Heart left ventricle (tissue), 16 donors: ENCODE results near the gene ACOXL. TPM values are rescaled to one million over a fixed set of nuclear protein-coding genes. Genes with fewer than 3 reads are reported as not detected.

Source experiments
- ATAC-seq, 4 donors: fragments of 200-7000 bp; cut with Tn5 transposase; one replicate each; pipeline ENCODE4 v1.9.1; 2020 to 2022; ENCODE audit warnings: moderate library complexity in 4 of 4, mild to moderate bottlenecking in 3 of 4, moderate number of reproducible peaks in 1 of 4
- DNase-seq, 5 donors: peaks; one replicate each; pipeline ENCODE4 v3.0.0-alpha.2; 2020
- H3K27ac ChIP-seq, 12 donors: fragments of 200-600 bp; sonication (generic) in 4 of 12; one replicate each; pipeline versions ENCODE4 v1.5.0 to v1.8.0; 2016 to 2022; ENCODE audit warnings: mild to moderate bottlenecking in 2 of 12
- H3K27me3 ChIP-seq, 9 donors: fragments of 200-600 bp; sonication (generic) in 2 of 9; one replicate each; pipeline versions ENCODE4 v1.5.1 to v1.8.0; 2016 to 2022; ENCODE audit warnings: mild to moderate bottlenecking in 3 of 9
- H3K36me3 ChIP-seq, 9 donors: fragments of 200-600 bp; sonication (generic) in 2 of 9; one replicate each; pipeline versions ENCODE4 v1.5.0 to v1.8.0; 2018 to 2022; ENCODE audit warnings: mild to moderate bottlenecking in 2 of 9
- H3K4me1 ChIP-seq, 12 donors: fragments of 200-600 bp; sonication (generic) in 4 of 12; one replicate each; pipeline versions ENCODE4 v1.5.0 to v1.8.0; 2016 to 2022; ENCODE audit warnings: mild to moderate bottlenecking in 3 of 12
- H3K4me3 ChIP-seq, 12 donors: fragments of 200-600 bp; sonication (generic) in 4 of 12; one replicate each; pipeline versions ENCODE4 v1.5.0 to v1.8.0; 2017 to 2022; ENCODE audit warnings: mild to moderate bottlenecking in 9 of 12, moderate library complexity in 4 of 12
- H3K9me3 ChIP-seq, 12 donors: fragments of 200-600 bp; sonication (generic) in 4 of 12; one replicate each; pipeline versions ENCODE4 v1.5.0 to v1.8.0; 2016 to 2022; ENCODE audit warnings: mild to moderate bottlenecking in 1 of 12
- POLR2A ChIP-seq, 2 donors: fragments of 450-650 bp; IDR thresholded peaks; one replicate each; pipeline ENCODE4 v1.6.1; 2017; ENCODE audit warnings: antibody characterized with exemption in 2 of 2, mild to moderate bottlenecking in 2 of 2, moderate library complexity in 2 of 2
- WGBS, 4 donors: extraction: QIAGEN DNeasy Blood & Tissue Kit in 2 of 4; methylation state at CpG; one replicate each; pipeline versions ENCODE4 v1.1.5 to v1.1.7; 2013 to 2018; 5-methylcytosine and 5-hydroxymethylcytosine counted together
- intact Hi-C, 10 donors: fragments of 100-400 bp; cut with DNase I; formaldehyde crosslinking; loops; one replicate each; pipeline versions ENCODE4 v1.11.1 to v1.14.2; 2022
- polyA plus RNA-seq, 2 donors: library from polyadenylated mRNA; stranded (reverse); fragments of 200-250 nt; gene quantifications; one replicate each; pipeline ENCODE4 v1.2.3, GENCODE V29; 2013
- total RNA-seq, 9 donors: library from RNA; depleted of rRNA in 2 of 9; stranded (reverse); fragments of >200 nt in 2 of 9; fragmentation: NEBNext Ultra II Directional in 3 of 9; extraction: Animal tissue kit (Norgen Biotek cat#: 25700) in 3 of 9; gene quantifications; one replicate each; pipeline versions ENCODE4 v1.1.0 to v1.2.4, GENCODE V29; 2016 to 2023
- TF ChIP-seq, protein P1 (sequence below), 12 donors: fragments of 200-600 bp; sonication (generic) in 4 of 12; IDR thresholded peaks; one replicate each; pipeline versions ENCODE4 v1.5.0 to v1.8.0; 2018 to 2022; ENCODE audit warnings: antibody characterized with exemption in 12 of 12, mild to moderate bottlenecking in 5 of 12
- donor health status: ischemic (EF 13 %, LVEDD 7.1; RV severe dilation, severe dysfunction).
- donor health status: healthy with polysubstance abuse.
- donor health status: DM: no; HTN: yes; CAD: no.
- donor health status: DM: no; HTN: no; CAD: no.
- donor health status: ischemic (EF 25% LVEDD 6.9; RV normal size, moderate dysfunction).
- donor health status: ischemic (EF 25% LVEDD 5.7; RV mildly dilated, moderate dysfunction).
- donor health status: healthy.
- donor health status: DM: yes; HTN: yes; CAD: no.
- donor health status: ischemic (EF 35%, LVEDD 5.7; RV mildly dilated, moderate dysfunction).
- donor health status: nonischemic (EF 11% LVEDD 7.7; RV severe dilation, severe dysfunction).
- donor health status: DM: yes; HTN: yes; CAD: no.
- donor health status: PGD.
- donor health status: ischemic (EF 29% LVEDD 5.4; RV normal size, mild dysfunction).
- donor health status: nonischemic (EF 23%, LVEDD 6.1; RV moderate dilation, normal function).

Gene ACOXL
- total and polyA plus RNA-seq, 11 donors = 0.25 TPM; not detected in 10

DNA sequence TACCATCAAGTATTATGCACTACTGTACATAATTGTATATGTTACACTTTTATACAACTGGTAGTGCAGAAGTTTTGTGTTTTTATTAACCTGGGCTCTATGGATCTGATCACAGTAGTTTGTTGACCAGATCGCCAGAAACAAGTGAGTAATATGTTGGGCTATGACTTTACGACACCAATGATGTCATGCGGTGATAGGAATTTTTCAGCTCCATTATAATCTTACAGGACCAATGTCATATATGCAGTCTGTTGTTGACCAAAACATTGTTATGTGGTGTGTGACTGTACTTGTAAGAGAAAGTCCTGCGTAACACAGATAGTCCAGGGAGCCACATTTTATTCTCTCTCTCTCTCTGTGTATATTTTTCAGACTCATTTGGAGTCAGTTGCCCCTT, 4.5 kb upstream of the ACOXL start:
- no peaks in the 10 kb centered on the region for H3K9me3 ChIP-seq
- TF ChIP-seq, protein P1, sequence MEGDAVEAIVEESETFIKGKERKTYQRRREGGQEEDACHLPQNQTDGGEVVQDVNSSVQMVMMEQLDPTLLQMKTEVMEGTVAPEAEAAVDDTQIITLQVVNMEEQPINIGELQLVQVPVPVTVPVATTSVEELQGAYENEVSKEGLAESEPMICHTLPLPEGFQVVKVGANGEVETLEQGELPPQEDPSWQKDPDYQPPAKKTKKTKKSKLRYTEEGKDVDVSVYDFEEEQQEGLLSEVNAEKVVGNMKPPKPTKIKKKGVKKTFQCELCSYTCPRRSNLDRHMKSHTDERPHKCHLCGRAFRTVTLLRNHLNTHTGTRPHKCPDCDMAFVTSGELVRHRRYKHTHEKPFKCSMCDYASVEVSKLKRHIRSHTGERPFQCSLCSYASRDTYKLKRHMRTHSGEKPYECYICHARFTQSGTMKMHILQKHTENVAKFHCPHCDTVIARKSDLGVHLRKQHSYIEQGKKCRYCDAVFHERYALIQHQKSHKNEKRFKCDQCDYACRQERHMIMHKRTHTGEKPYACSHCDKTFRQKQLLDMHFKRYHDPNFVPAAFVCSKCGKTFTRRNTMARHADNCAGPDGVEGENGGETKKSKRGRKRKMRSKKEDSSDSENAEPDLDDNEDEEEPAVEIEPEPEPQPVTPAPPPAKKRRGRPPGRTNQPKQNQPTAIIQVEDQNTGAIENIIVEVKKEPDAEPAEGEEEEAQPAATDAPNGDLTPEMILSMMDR (IDR thresholded peaks at IDR 0.05) = no peak
- TF ChIP-seq POLR2A (IDR thresholded peaks at IDR 0.05) = no peak
- DNase-seq (no peak), ATAC-seq (no peak)
- no peaks in the 10 kb centered on the region for H3K36me3 ChIP-seq
- WGBS, 4 donors = 90 to 94% (median 93%) methylated on average over 4 of the region's 4 CpGs
- H3K27ac ChIP-seq = no peak overlapping the region
- peaks cover 9 to 31% (median 17%) of the 10 kb centered on the region in 9 donors for H3K27me3 ChIP-seq
- no peak overlapping the region for H3K4me3 ChIP-seq
- intact Hi-C loops = no loop called here
- H3K4me1 ChIP-seq = peaks cover 0 to 9% (median 6%) of the 10 kb centered on the region in 12 donors

DNA sequence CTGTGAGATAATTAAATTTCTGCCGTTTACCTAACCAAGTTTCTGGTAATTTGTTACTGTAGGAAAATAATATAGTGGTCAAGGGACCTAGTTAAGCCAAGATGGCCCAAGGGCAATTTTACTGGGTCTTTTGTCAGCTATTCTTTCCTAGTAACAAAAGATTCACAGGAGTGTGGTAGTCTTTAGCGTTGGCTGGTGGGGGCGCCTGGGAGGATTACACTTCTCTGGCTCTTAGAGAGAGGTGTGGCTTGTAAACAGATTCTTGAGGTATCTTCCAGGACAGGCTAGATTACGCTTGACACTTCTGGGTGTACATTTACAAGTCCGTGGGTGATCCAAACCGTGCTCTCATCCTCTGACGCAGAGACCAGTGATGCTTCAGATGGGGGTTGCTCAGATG, 3.3 kb upstream of the ACOXL start:
- H3K27me3 ChIP-seq = peaks cover 14 to 43% (median 26%) of the 10 kb centered on the region in 9 donors
- no peak for ATAC-seq
- intact Hi-C loops = no loop called here

DNA sequence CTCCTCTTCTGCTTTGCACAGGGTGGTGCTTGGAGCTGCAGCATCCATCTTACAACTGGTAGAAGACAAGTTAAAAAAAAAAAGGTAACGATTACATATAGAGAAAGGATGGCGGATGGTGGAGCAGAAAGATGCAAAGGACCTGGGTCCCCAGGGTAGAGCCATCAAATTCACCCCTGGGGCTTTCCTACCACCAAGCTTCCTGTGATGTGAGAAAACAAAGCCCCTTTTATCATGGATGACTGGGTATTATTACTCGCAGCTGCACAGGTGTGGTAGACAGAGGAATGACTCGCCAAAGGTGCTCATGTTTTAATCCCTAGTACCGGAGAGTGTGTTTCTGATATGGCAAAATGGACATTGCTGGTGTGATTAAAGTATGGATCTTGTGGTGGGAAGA, 1.3 kb upstream of the ACOXL start:
- ATAC-seq (no peak), DNase-seq (no peak)
- 90 to 93% (median 91%) methylated on average over 5 of the region's 5 CpGs for WGBS, 4 donors
- TF ChIP-seq POLR2A (IDR thresholded peaks at IDR 0.05) = no peak
- intact Hi-C loops = no loop called here
- Histone ChIP-seq H3K27me3 (peaks cover 14 to 61% (median 41%) of the 10 kb centered on the region in 9 donors), H3K36me3 (no peaks in the 10 kb centered on the region), H3K9me3 (no peaks in the 10 kb centered on the region), H3K27ac (no peak overlapping the region), H3K4me3 (no peak overlapping the region), H3K4me1 (peaks cover 0 to 11% (median 7%) of the 10 kb centered on the region in 12 donors)

More for the DNA sequence above, 3.3 kb upstream of the ACOXL start:
- no peaks in the 10 kb centered on the region for H3K9me3 ChIP-seq
- no peaks in the 10 kb centered on the region for H3K36me3 ChIP-seq
- peaks cover 0 to 11% (median 7%) of the 10 kb centered on the region in 12 donors for H3K4me1 ChIP-seq
- no peak overlapping the region for H3K4me3 ChIP-seq
- H3K27ac ChIP-seq = no peak overlapping the region
- no peak for DNase-seq
- no peak for TF ChIP-seq POLR2A (IDR thresholded peaks at IDR 0.05)
- WGBS, 4 donors = 70 to 84% (median 77%) methylated on average over 7 of the region's 7 CpGs

DNA sequence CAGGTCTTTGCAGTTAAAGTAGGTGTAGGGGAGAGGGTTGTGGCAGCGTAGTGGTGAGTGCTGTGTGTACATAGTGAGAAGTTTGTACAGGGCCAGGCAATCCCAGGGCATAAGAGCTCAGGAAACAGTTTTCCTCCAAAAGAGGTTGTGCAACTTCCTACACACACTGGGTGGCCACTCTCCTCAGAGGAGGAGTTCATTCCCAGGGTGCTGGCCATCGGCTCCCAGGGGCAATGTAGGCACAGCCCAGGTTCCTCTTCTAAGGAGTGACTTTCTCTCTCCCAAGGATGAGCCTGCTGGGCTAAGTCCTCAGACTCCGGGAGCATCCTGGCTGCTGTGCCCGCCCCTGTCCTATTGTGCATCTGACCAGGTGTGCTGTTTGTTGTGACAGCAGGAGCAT, 3.0 kb downstream of the ACOXL start:
- TF ChIP-seq, protein P1 (IDR thresholded peaks at IDR 0.05) = no peak
- TF ChIP-seq POLR2A (IDR thresholded peaks at IDR 0.05) = no peak

DNA sequence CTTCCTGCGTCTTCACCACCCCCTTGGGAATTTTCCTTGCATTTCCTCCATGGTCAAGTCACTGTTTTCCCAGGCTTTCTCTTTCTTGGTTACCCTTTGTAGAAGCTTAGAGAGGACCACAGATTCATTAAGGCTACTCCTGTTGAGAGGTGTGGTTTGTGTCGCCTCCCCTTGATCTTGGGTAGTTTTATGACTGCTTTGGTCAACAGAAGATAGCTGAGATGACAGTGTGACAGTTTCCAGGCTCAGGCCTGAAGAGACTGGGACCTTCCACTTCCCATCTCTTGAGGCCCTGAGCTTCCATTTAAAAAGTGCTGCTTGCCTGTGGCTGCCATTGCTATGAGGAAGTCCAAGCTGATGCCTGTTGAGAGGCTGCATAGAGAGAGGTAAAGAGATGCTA, 5.4 kb downstream of the ACOXL start:
- DNase-seq (no peak), ATAC-seq (no peak)
- Histone ChIP-seq H3K4me3 (no peak overlapping the region), H3K27ac (no peak overlapping the region), H3K36me3 (no peaks in the 10 kb centered on the region), H3K27me3 (peaks cover 7 to 62% (median 27%) of the 10 kb centered on the region in 9 donors), H3K9me3 (peaks cover 0 to 14% (median 0%) of the 10 kb centered on the region in 12 donors), H3K4me1 (peaks cover 0 to 5% (median 3%) of the 10 kb centered on the region in 12 donors)
- no peak for TF ChIP-seq POLR2A (IDR thresholded peaks at IDR 0.05)
- TF ChIP-seq, protein P1 (IDR thresholded peaks at IDR 0.05) = no peak
- intact Hi-C loops = no loop called here
- WGBS, 4 donors = 68 to 76% (median 70%) methylated on average over 2 of the region's 2 CpGs

More for the DNA sequence above, 3.0 kb downstream of the ACOXL start:
- DNase-seq = no peak
- intact Hi-C loops = no loop called here
- 51 to 85% (median 65%) methylated on average over 4 of the region's 4 CpGs for WGBS, 4 donors
- H3K27ac ChIP-seq = no peak overlapping the region
- H3K9me3 ChIP-seq = peaks cover 0 to 14% (median 0%) of the 10 kb centered on the region in 12 donors
- ATAC-seq = no peak
- H3K4me3 ChIP-seq = no peak overlapping the region
- H3K27me3 ChIP-seq = peaks cover 14 to 72% (median 41%) of the 10 kb centered on the region in 9 donors
- H3K4me1 ChIP-seq = peaks cover 0 to 11% (median 7%) of the 10 kb centered on the region in 12 donors
- no peaks in the 10 kb centered on the region for H3K36me3 ChIP-seq
